Measurements from ENCODE around the gene LONRF2.

LONRF2 gene

DNA sequence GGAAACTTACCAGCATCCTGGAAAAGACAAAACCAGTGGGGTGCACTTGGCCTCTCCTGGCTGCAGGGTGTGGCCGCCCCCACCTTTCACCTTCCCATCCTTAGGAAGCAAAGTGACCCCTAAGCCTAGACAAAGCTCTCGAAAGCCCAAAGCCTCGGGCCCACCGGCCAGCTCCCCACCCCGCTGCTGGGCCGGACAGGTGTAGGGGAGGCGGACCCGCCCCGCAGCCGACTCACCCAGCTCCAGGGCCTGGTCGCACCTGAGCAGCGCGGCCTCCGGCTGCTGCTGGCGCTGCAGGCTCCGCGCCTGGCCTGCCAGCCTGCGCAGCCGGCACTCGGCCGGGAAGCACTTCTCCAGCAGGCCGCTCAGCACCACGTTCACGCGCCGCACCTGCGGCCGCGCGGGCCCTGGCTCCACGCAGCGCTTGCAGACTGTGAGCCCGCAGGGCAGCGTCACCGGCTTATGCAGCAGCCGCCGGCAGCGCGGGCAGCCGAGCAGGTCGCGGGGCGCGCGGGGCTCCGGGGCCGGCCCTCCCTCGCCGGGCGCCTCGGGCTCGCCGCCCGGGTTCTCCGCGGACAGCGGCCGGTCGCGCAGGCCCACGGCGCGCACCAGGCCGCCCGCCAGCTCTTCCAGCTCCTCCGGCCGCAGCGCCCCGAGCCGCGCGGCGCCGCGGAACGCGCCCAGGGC, 979 bp downstream of the LONRF2 start:
- H3K27me3 ChIP-seq (ENCODE audit: low read depth) = no peaks in the 10 kb centered on the region

GRCh38 chr2:100320547-100321178, 1.6 kb downstream of the LONRF2 start:
- in situ Hi-C loops (cut with MboI; ENCODE audit: low sequenced_read_pairs) = no loop called here
- peak overlapping the region; percentile 36 for H3K4me3 ChIP-seq
- H3K4me1 ChIP-seq = peaks cover 4% of the 10 kb centered on the region; the same call in 1 of the 2 replicates
- peak in 1 of 2 experiments; percentile 13 for DNase-seq (ENCODE audit: low spot score in 2 of 2)
- H3K9me3 ChIP-seq = peaks cover 20% of the 10 kb centered on the region
- no peaks in the 10 kb centered on the region for H3K27me3 ChIP-seq (ENCODE audit: low read depth)
- no peaks in the 10 kb centered on the region; the same call in 1 of the 2 replicates for H3K36me3 ChIP-seq (replicated peaks)

More for the DNA sequence above, 979 bp downstream of the LONRF2 start:
- Histone ChIP-seq H3K4me1 (peaks cover 4% of the 10 kb centered on the region; the same call in 1 of the 2 replicates), H3K36me3 (replicated peaks) (no peaks in the 10 kb centered on the region; the same call in 1 of the 2 replicates), H3K9me3 (peaks cover 20% of the 10 kb centered on the region), H3K4me3 (peak overlapping the region; percentile 37)
- in situ Hi-C loops (cut with MboI; ENCODE audit: low sequenced_read_pairs) = no loop called here
- peak; percentile 22 to 56 for DNase-seq (ENCODE audit: low spot score in 2 of 2)

- in situ Hi-C loops (cut with MboI; ENCODE audit: low sequenced_read_pairs) = no loop called here
- peaks cover 4% of the 10 kb centered on the region; the same call in 1 of the 2 replicates for H3K4me1 ChIP-seq
- H3K4me3 ChIP-seq = no peak overlapping the region
- no peaks in the 10 kb centered on the region for H3K27me3 ChIP-seq (ENCODE audit: low read depth)
- no peak for DNase-seq (ENCODE audit: low spot score in 2 of 2)
- H3K36me3 ChIP-seq (replicated peaks) = no peaks in the 10 kb centered on the region; the same call in 1 of the 2 replicates
- H3K9me3 ChIP-seq = peaks cover 20% of the 10 kb centered on the region
Observed at GRCh38 chr2:100317634-100318033, 4.7 kb downstream of the LONRF2 start.

- no peaks in the 10 kb centered on the region for H3K9me3 ChIP-seq
- H3K4me3 ChIP-seq = no peak overlapping the region
- no peaks in the 10 kb centered on the region for H3K36me3 ChIP-seq (replicated peaks)
- H3K4me1 ChIP-seq = no peaks in the 10 kb centered on the region
- in situ Hi-C loops (cut with MboI; ENCODE audit: low sequenced_read_pairs) = no loop called here
- H3K27me3 ChIP-seq (ENCODE audit: low read depth) = no peaks in the 10 kb centered on the region
- no peak for DNase-seq (ENCODE audit: low spot score in 2 of 2)
Observed at GRCh38 chr2:100309973-100310719, 12.2 kb downstream of the LONRF2 start.

GRCh38 chr2:100309311-100309710, 13.0 kb downstream of the LONRF2 start:
- DNase-seq (ENCODE audit: low spot score in 2 of 2) = no peak
- in situ Hi-C loops (cut with MboI; ENCODE audit: low sequenced_read_pairs) = no loop called here
- no peak overlapping the region for H3K4me3 ChIP-seq

DNA sequence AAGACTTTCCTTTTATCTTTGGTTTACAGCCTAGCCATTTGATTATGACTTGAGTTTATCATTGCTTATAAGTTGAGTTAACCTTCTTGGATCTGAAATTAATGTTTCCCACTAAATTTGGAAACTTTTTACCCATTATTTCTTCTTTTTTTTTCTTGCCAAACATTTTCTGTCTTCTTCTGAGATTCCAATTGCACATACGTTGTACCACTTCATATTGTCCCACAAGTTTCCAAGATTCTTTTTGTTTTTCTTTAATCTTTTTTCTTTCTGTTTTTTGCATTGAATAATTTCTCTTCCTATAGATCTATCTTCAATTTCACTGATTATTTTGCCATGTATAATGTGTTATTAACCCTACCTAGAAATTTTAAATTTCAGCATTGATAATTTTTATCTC, 18.6 kb downstream of the LONRF2 start:
- H3K27me3 ChIP-seq (ENCODE audit: low read depth) = no peaks in the 10 kb centered on the region
- in situ Hi-C loops (cut with MboI; ENCODE audit: low sequenced_read_pairs) = no loop called here
- no peaks in the 10 kb centered on the region for H3K9me3 ChIP-seq
- no peak for DNase-seq (ENCODE audit: low spot score in 2 of 2)
- H3K4me1 ChIP-seq = no peaks in the 10 kb centered on the region
- no peak overlapping the region for H3K4me3 ChIP-seq
- peaks cover 9% of the 10 kb centered on the region for H3K36me3 ChIP-seq (replicated peaks)

More at GRCh38 chr2:100309311-100309710, 13.0 kb downstream of the LONRF2 start:
- H3K36me3 ChIP-seq (replicated peaks) = no peaks in the 10 kb centered on the region; the same call in 1 of the 2 replicates
- H3K4me1 ChIP-seq = no peaks in the 10 kb centered on the region
- H3K27me3 ChIP-seq (ENCODE audit: low read depth) = no peaks in the 10 kb centered on the region
- H3K9me3 ChIP-seq = no peaks in the 10 kb centered on the region

DNA sequence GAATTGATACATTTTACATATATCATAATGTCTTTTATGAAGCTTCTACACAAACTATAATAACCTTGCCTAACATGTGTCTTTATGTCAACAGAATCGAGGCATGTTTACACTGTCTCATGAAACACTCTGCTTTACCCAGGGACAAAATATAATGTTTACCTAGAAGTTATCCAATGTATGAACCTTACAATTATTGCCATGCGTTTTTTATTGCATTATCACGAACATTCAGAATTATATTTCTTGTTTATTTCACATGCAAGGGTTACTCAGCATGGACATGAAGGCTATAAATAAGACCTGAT, 19.8 kb downstream of the LONRF2 start:
- Histone ChIP-seq H3K36me3 (replicated peaks) (peaks cover 19% of the 10 kb centered on the region), H3K9me3 (no peaks in the 10 kb centered on the region), H3K27me3 (ENCODE audit: low read depth) (no peaks in the 10 kb centered on the region), H3K4me3 (no peak overlapping the region), H3K4me1 (no peaks in the 10 kb centered on the region)
- in situ Hi-C loops (cut with MboI; ENCODE audit: low sequenced_read_pairs) = no loop called here
- no peak for DNase-seq (ENCODE audit: low spot score in 2 of 2)

GRCh38 chr2:100301881-100302584, 20.3 kb downstream of the LONRF2 start:
- Histone ChIP-seq H3K4me3 (no peak overlapping the region), H3K27me3 (ENCODE audit: low read depth) (no peaks in the 10 kb centered on the region), H3K4me1 (no peaks in the 10 kb centered on the region), H3K9me3 (no peaks in the 10 kb centered on the region), H3K36me3 (replicated peaks) (peaks cover 20% of the 10 kb centered on the region)
- no peak for DNase-seq (ENCODE audit: low spot score in 2 of 2)
- in situ Hi-C loops (cut with MboI; ENCODE audit: low sequenced_read_pairs) = no loop called here

GRCh38 chr2:100299548-100299947, 22.8 kb downstream of the LONRF2 start:
- Histone ChIP-seq H3K9me3 (no peaks in the 10 kb centered on the region), H3K4me1 (no peaks in the 10 kb centered on the region), H3K27me3 (ENCODE audit: low read depth) (no peaks in the 10 kb centered on the region), H3K4me3 (no peak overlapping the region), H3K36me3 (replicated peaks) (peaks cover 23% of the 10 kb centered on the region)
- no peak for DNase-seq (ENCODE audit: low spot score in 2 of 2)
- in situ Hi-C loops (cut with MboI; ENCODE audit: low sequenced_read_pairs) = no loop called here

DNA sequence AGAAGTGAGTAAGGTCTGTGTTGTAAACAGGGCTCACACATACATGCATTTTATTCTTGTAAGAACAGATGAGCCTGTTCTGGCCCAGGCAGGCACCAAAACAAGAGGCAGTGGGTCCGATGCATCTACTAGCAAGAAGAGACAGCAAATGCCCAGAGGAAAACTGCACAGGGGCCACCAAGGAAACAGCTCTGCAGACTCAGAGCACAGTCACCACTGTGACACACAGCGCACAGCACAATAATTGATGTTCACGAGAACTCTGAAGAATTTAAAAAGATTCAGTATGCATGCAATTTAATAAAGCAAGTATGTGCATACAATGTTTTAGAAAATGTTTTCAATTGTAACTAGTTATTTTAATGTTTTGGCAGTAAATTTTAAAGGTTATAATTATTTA, 24.8 kb downstream of the LONRF2 start:
- in situ Hi-C loops (cut with MboI; ENCODE audit: low sequenced_read_pairs) = no loop called here
- no peaks in the 10 kb centered on the region for H3K27me3 ChIP-seq (ENCODE audit: low read depth)
- DNase-seq (ENCODE audit: low spot score in 2 of 2) = no peak
- H3K4me1 ChIP-seq = no peaks in the 10 kb centered on the region; the same call in 1 of the 2 replicates
- no peaks in the 10 kb centered on the region for H3K9me3 ChIP-seq
- no peak overlapping the region for H3K4me3 ChIP-seq
- peaks cover 22% of the 10 kb centered on the region for H3K36me3 ChIP-seq (replicated peaks)

GRCh38 chr2:100294162-100294497, 28.2 kb downstream of the LONRF2 start:
- Histone ChIP-seq H3K9me3 (no peaks in the 10 kb centered on the region), H3K36me3 (replicated peaks) (peaks cover 18% of the 10 kb centered on the region), H3K27me3 (ENCODE audit: low read depth) (no peaks in the 10 kb centered on the region), H3K4me1 (peaks cover 6% of the 10 kb centered on the region), H3K4me3 (no peak overlapping the region)
- in situ Hi-C loops (cut with MboI; ENCODE audit: low sequenced_read_pairs) = no loop called here
- DNase-seq (ENCODE audit: low spot score in 2 of 2) = no peak

- H3K36me3 ChIP-seq (replicated peaks) = peaks cover 16% of the 10 kb centered on the region
- in situ Hi-C loops (cut with MboI; ENCODE audit: low sequenced_read_pairs) = no loop called here
Observed at GRCh38 chr2:100293341-100294161, 28.8 kb downstream of the LONRF2 start.

GRCh38 chr2:100292022-100292580, 30.2 kb downstream of the LONRF2 start:
- in situ Hi-C loops (cut with MboI; ENCODE audit: low sequenced_read_pairs) = no loop called here
- Histone ChIP-seq H3K36me3 (replicated peaks) (peaks cover 8% of the 10 kb centered on the region; the same call in 1 of the 2 replicates), H3K4me3 (no peak overlapping the region), H3K4me1 (peaks cover 6% of the 10 kb centered on the region), H3K27me3 (ENCODE audit: low read depth) (no peaks in the 10 kb centered on the region), H3K9me3 (no peaks in the 10 kb centered on the region)
- peak; percentile 18 to 50 for DNase-seq (ENCODE audit: low spot score in 2 of 2)

More at GRCh38 chr2:100293341-100294161, 28.8 kb downstream of the LONRF2 start:
- no peak for DNase-seq (ENCODE audit: low spot score in 2 of 2)
- no peak overlapping the region for H3K4me3 ChIP-seq
- no peaks in the 10 kb centered on the region for H3K27me3 ChIP-seq (ENCODE audit: low read depth)
- H3K4me1 ChIP-seq = peaks cover 6% of the 10 kb centered on the region
- no peaks in the 10 kb centered on the region for H3K9me3 ChIP-seq

Data from HAP-1 (cell line).